HG03469 (cell line): ENCODE results near the gene ERF.
"Not testable (repeated sequence)": the region's sequence is repeated elsewhere in the genome, so short reads cannot be mapped to it uniquely, and the experiment has no call there.

Source experiments
- ATAC-seq: cut with Tn5 transposase; IDR thresholded peaks from one replicate; pipeline ENCODE4 v1.9.1; 2021; ENCODE audit warnings: mild to moderate bottlenecking, moderate library complexity, moderate number of reproducible peaks; ENCODE audit not compliant: unreplicated experiment

The ERF gene

DNA sequence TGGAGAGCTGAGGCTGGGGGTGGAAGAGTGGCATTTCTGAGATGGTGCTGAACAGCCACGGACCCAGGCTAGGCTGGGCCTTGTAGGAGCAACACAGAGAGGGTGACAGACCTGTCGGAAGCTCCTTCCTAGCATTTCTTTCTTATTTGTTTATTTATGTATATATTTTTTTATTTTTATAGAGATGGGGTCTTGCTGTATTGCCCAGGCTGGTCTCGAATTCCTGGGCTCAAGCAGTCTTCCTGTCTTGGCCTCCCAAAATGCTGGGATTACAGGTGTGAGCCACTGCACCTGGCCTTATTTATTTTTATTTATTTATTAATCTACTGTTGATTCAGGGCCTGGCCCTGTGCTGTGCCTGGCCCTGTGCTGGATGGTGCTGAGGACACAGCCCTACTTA is 20.6 kb upstream of the ERF start:
- ATAC-seq, result no peak

GRCh38 chr19:42275103-42275502 is 20.2 kb upstream of the ERF start:
- ATAC-seq, result no peak

DNA sequence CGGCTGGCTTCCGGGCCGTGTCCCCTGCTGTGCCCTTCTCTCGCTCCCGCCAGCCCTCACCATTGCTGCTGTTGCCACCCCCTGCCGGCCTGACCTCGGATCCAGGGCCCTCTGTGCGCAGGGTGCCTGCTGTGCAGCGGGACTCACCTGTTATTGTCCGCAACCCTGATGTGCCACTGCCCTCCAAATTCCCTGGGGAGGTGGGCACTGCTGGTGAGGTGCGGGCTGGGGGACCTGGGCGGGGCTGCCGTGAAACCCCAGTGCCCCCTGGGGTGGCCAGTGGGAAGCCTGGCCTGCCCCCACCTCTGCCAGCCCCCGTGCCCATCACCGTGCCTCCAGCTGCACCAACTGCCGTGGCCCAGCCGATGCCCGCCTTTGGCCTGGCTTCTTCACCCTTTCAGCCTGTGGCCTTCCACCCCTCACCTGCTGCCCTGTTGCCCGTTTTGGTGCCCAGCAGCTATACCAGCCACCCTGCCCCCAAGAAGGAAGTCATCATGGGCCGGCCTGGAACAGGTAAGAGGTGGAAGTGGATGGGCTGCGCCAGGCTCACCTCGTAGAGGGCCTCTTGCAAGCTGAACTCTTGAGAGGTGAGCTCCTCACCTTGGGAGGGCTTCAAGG is 19.2 kb upstream of the ERF start:
- no peak for ATAC-seq

GRCh38 chr19:42273407-42274064 is 18.6 kb upstream of the ERF start:
- ATAC-seq, result no peak

DNA sequence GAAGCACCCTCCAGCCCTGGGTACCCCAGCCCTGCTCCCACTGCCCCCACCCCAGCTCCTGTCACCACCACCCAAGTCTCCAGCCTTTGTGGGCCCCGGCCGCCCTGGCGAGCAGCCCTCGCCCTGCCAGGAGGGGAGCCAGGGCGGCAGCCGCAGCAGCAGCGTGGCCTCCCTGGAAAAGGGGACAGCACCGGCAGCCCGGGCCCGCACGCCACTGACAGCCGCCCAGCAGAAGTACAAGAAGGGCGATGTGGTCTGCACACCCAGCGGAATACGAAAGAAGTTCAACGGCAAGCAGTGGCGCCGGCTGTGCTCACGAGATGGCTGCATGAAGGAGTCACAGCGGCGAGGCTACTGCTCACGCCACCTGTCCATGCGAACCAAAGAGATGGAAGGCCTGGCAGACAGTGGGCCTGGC is 18.1 kb upstream of the ERF start:
- no peak for ATAC-seq

- ATAC-seq, result no peak
Observed at GRCh38 chr19:42272535-42272897, 17.6 kb upstream of the ERF start.

- ATAC-seq, result no peak
Observed at GRCh38 chr19:42271861-42272534, 17.1 kb upstream of the ERF start.

GRCh38 chr19:42271045-42271419 is 16.1 kb upstream of the ERF start:
- no peak for ATAC-seq

DNA sequence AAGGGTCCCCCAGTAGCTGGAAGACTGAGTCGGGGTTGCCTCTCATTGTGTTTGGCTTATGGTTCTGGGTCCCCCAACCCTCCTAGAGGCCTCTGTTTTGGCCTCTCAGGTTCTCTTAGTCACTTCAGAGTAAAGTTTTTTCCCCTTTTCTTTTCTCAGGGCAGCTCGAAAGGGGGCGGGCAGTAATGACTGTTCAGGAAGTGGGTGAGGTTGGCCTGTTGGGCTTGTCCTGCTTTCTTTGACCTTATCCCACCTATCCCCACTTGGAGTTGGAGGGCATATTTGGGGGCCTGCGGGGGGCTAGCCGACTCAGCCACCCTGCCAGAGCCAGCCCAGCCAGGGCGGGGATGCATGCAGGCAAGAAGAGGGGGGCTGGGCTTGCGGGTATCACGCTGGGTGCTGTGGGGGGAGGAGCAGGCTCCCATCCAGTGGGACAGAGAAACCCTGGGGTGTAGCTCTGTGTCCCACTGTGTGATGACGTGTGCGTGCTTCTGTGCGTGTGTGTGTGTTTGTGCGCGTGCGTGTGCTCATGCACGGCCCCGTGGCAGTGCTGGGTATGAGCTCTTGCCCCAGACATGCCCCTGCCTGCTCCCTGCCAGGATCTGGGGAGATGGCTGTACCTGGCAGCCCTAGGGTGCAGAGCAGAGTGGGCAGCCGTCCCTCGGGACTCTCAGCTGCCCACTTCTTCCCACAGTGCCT is 15.6 kb upstream of the ERF start:
- no peak for ATAC-seq

GRCh38 chr19:42269478-42270345 is 14.8 kb upstream of the ERF start:
- no peak for ATAC-seq

GRCh38 chr19:42268704-42269477 is 14.0 kb upstream of the ERF start, which contains the start of gene CIC:
Gene CIC, plus strand, starts transcription at chr19:42269252. Its CDS starts 2,532 bp downstream, at chr19:42271784.
- ATAC-seq, result peak; percentile 46

- peak; percentile 29 for ATAC-seq
Observed at GRCh38 chr19:42268142-42268703, 13.3 kb upstream of the ERF start.

DNA sequence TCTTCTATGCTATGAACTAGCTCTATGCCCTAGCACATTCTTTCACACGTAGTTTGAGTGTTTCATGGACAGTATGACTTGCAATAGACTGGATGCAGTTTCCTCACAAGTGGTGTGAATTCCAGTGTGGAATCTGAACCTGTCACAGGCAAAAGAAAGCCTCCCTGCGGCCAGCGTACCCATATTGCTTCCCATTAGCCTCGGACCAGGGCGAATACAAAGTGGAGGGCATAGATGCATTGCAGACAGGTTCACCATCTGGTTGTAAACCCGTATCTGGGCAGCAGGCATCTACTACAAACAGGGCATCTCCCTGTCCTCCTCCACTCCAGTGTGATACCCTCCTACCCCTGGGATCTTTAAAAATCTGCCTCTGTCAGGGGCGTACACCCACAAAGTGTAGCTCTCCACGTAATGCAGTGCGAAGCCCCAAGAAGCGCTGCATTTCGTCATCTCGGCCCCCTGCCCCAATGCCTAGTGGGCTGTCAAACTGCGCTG is 12.8 kb upstream of the ERF start:
- no peak for ATAC-seq

- ATAC-seq, result not testable (repeated sequence)
Observed at GRCh38 chr19:42266928-42267603, 12.1 kb upstream of the ERF start.

DNA sequence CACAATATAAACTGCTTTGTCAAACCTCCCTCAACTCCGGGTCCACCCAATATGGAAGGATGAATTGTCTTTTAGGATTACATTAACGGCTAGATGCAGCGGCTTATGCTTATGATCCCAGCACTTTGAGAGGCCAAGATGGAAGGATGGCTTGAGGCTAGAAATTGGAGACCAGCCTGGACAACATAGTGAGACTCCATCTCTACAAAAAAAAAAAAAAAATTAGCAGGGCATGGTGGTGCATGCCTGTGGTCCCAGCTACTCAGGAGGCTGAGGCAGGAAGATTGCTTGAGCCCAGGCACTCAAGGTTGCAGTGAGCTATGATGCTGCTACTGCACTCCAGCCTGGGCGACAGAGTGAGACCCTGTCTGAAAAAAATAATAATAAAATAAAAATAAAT is 11.2 kb upstream of the ERF start:
- not testable (repeated sequence) for ATAC-seq

GRCh38 chr19:42261763-42262162 is 6.8 kb upstream of the ERF start:
- ATAC-seq, result no peak

DNA sequence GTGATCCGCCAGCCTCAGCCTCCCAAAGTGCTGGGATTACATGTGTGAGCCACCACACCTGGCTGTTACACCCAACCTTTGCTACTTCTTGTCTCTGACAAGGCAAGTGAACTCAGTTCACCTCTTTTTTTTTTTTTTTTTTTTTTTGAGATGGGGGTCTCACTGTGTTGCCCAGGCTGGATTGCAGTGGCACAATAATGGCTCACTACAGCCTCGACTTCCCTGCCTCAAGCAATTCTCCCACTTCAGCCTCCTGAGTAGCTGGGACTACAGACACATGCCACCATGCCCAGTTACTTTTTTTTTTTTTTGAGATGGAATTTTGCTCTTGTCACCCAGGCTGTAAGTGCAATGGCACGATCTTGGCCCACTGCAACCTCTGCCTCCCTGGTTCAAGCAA is 2.9 kb upstream of the ERF start:
- not testable (repeated sequence) for ATAC-seq

DNA sequence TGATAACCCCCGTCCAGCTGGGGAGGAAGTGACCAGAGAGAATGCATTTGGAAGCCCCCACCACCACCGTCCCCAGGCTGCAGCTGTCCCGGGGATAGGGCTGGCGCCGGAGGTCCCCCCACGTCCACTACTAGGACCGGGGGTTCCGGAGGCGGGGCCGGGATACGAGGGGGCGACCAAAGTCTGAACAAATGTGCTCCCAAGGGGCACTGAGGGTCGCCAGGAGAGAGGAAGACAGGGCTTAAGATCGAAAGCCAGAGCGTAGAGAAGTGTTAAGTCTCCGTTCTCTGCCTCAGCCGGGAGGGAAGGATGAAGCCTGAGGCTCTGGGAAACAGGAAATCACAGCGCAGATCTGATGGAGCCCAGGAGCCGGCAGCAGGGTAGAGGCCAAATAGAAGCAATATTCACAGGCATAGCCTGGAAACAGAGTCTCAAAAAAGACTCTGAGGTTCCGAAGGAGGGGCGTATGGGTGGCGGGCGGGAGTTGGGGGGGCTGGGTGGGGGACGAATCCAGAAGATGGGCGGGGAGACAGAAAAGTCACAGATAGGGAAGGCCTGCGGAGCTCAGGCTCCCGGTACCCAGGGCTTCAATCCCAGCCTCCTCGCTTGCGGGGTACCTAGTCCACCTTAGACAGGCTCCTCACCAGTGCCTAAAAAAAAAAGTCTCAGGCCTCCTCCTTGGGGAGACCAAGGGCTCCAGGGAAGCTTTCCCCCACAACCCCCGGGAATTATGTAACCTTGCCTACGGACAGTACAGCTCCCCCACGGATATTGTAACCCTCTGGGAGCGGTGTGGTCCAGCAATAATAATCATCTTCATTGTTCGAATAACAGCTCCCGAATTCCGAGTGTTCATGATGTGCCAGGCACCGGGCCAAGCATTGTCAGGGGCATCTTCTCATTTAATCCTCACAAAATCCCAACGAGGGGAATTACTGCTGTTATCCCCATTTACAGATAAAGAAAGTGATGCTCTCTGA is 1.1 kb upstream of the ERF start:
- no peak for ATAC-seq
